NOMO-1 treated with dmso at 0.1 percent for 144 hours (cell line): ENCODE results near the gene CD300H.
"Not testable (repeated sequence)": the region's sequence is repeated elsewhere in the genome, so short reads cannot be mapped to it uniquely, and the experiment has no call there.

Experiments used
- DNase-seq: peaks from one replicate; lab custom pipeline; 2025; ENCODE audit not compliant: unreplicated experiment; lab: John Stamatoyannopoulos, UW

Gene CD300H

GRCh38 chr17:74585711-74586110 is 18.4 kb upstream of the CD300H start:
- no peak for DNase-seq

- DNase-seq, result no peak
Observed at GRCh38 chr17:74584292-74585060, 17.2 kb upstream of the CD300H start.

- DNase-seq, result no peak
Observed at GRCh38 chr17:74582633-74583032, 15.3 kb upstream of the CD300H start.

- DNase-seq, result no peak
Observed at GRCh38 chr17:74579900-74580299, 12.6 kb upstream of the CD300H start.

- DNase-seq, result no peak
Observed at GRCh38 chr17:74578979-74579378, 11.7 kb upstream of the CD300H start.

GRCh38 chr17:74574489-74575142 is 7.3 kb upstream of the CD300H start:
- DNase-seq, result no peak

- not testable (repeated sequence) for DNase-seq
Observed at GRCh38 chr17:74573635-74574034, 6.3 kb upstream of the CD300H start.

GRCh38 chr17:74573169-74573568 is 5.9 kb upstream of the CD300H start:
- DNase-seq, result no peak

GRCh38 chr17:74571621-74572270 is 4.4 kb upstream of the CD300H start:
- no peak for DNase-seq

GRCh38 chr17:74569020-74570003 is 2.0 kb upstream of the CD300H start:
- DNase-seq, result peak; percentile 84

- no peak for DNase-seq
Observed at GRCh38 chr17:74568106-74568873, 981 bp upstream of the CD300H start.

GRCh38 chr17:74566132-74566753 is 1.1 kb downstream of the CD300H start:
- DNase-seq, result no peak

GRCh38 chr17:74565126-74565525 is 2.2 kb downstream of the CD300H start:
- DNase-seq, result no peak

- DNase-seq, result no peak
Observed at GRCh38 chr17:74563358-74563757, 4.0 kb downstream of the CD300H start.

GRCh38 chr17:74561586-74561985 is 5.7 kb downstream of the CD300H start:
- no peak for DNase-seq

- no peak for DNase-seq
Observed at GRCh38 chr17:74558882-74559519, 8.3 kb downstream of the CD300H start.

- not testable (repeated sequence) for DNase-seq
Observed at GRCh38 chr17:74558402-74558801, 8.9 kb downstream of the CD300H start.

GRCh38 chr17:74555427-74555940 is 11.8 kb downstream of the CD300H start:
- no peak for DNase-seq

- DNase-seq, result no peak
Observed at GRCh38 chr17:74554909-74555308, 12.4 kb downstream of the CD300H start.
